Uterus (tissue), 4 donors: ENCODE measurements around the gene ESX1. TPM values are rescaled to one million over a fixed set of nuclear protein-coding genes. Genes with fewer than 3 reads are reported as not detected.

ENCODE experiments used
- DNase-seq, 2 donors: peaks; one replicate each; pipeline ENCODE4 v3.0.0-alpha.2; 2019 to 2020
- H3K27ac ChIP-seq, 2 donors: fragments of 200-600 bp; sonication (generic); 1 replicate in 1 of 2; 2 replicates in 1 of 2; pipeline ENCODE4 v1.5.1; 2016 to 2018
- H3K27me3 ChIP-seq, 2 donors: fragments of 200-600 bp; sonication (generic); one replicate each; pipeline ENCODE4 v1.5.1; 2018 to 2019; ENCODE audit warnings: control low read depth in 1 of 2
- H3K36me3 ChIP-seq, 2 donors: fragments of 200-600 bp; sonication (generic); one replicate each; pipeline ENCODE4 v1.5.1; 2019; ENCODE audit warnings: control low read depth in 1 of 2
- H3K4me1 ChIP-seq, 2 donors: fragments of 200-600 bp; sonication (generic); one replicate each; pipeline ENCODE4 v1.5.1; 2018 to 2019; ENCODE audit warnings: control low read depth in 1 of 2
- H3K4me3 ChIP-seq, 2 donors: fragments of 200-600 bp; sonication (generic); 1 replicate in 1 of 2; 2 replicates in 1 of 2; pipeline ENCODE4 v1.5.1; 2018 to 2019; ENCODE audit warnings: mild to moderate bottlenecking in 1 of 2
- H3K9me3 ChIP-seq, 2 donors: fragments of 200-600 bp; sonication (generic); one replicate each; pipeline ENCODE4 v1.5.1; 2019; ENCODE audit warnings: control low read depth in 1 of 2
- POLR2A ChIP-seq, 2 donors: fragments of 450-650 bp; IDR thresholded peaks; one replicate each; pipeline ENCODE4 v1.6.1; 2016; ENCODE audit warnings: antibody characterized with exemption in 2 of 2, mild to moderate bottlenecking in 1 of 2, moderate library complexity in 1 of 2
- intact Hi-C: fragments of 100-400 bp; cut with DNase I; formaldehyde crosslinking; loops from one replicate; pipeline ENCODE4 v1.15.1; 2023; ENCODE audit warnings: low total_unique reads
- total RNA-seq, 4 donors: library from RNA; depleted of rRNA in 3 of 4; stranded (reverse); fragments of >200 nt in 3 of 4; gene quantifications; one replicate each; pipeline versions ENCODE4 v1.1.0 to v1.2.4, GENCODE V29; 2014 to 2023
- TF ChIP-seq, protein P1 (sequence below), 4 experiments: fragments of 200-600 bp in 2 of 4; fragments of 450-650 bp in 2 of 4; sonication (generic) in 2 of 4; IDR thresholded peaks; one replicate each; pipeline ENCODE4 v1.5.1; 2016 to 2019; ENCODE audit warnings: antibody characterized with exemption in 4 of 4, mild to moderate bottlenecking in 2 of 4, moderate library complexity in 1 of 4
- donor health status: DM: yes; HTN: yes; CAD: no.

ESX1 gene
- total RNA-seq, 4 donors from 2014 or later: 0.21 TPM; not detected in 3

DNA sequence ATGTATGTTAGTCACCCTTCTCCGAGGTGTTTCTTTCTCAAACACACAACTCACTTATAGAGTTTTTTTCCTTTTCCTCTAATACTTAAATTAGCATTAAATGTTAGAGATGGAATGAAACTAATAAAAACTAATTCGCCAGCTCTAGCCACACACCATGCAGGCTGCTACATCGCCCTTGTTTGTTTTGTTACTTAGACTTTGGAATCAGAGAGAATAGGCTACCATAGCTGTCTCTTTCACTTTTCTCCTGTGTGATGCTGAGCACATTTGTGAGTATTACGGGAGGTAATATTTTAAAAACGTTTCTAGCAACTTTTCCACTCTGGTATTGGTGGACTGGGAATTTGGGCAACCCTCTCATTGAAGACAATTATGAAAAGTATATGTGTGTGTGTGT, 43.5 kb downstream of the ESX1 start:
- no peak for DNase-seq
- Histone ChIP-seq H3K27me3 (no peaks in the 10 kb centered on the region), H3K9me3 (no peaks in the 10 kb centered on the region), H3K27ac (no peak overlapping the region), H3K36me3 (no peaks in the 10 kb centered on the region), H3K4me3 (no peak overlapping the region), H3K4me1 (no peaks in the 10 kb centered on the region)
- TF ChIP-seq, protein P1, sequence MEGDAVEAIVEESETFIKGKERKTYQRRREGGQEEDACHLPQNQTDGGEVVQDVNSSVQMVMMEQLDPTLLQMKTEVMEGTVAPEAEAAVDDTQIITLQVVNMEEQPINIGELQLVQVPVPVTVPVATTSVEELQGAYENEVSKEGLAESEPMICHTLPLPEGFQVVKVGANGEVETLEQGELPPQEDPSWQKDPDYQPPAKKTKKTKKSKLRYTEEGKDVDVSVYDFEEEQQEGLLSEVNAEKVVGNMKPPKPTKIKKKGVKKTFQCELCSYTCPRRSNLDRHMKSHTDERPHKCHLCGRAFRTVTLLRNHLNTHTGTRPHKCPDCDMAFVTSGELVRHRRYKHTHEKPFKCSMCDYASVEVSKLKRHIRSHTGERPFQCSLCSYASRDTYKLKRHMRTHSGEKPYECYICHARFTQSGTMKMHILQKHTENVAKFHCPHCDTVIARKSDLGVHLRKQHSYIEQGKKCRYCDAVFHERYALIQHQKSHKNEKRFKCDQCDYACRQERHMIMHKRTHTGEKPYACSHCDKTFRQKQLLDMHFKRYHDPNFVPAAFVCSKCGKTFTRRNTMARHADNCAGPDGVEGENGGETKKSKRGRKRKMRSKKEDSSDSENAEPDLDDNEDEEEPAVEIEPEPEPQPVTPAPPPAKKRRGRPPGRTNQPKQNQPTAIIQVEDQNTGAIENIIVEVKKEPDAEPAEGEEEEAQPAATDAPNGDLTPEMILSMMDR (IDR thresholded peaks at IDR 0.05): no peak
- no peak for TF ChIP-seq POLR2A (IDR thresholded peaks at IDR 0.05)
- intact Hi-C loops: no loop called here

DNA sequence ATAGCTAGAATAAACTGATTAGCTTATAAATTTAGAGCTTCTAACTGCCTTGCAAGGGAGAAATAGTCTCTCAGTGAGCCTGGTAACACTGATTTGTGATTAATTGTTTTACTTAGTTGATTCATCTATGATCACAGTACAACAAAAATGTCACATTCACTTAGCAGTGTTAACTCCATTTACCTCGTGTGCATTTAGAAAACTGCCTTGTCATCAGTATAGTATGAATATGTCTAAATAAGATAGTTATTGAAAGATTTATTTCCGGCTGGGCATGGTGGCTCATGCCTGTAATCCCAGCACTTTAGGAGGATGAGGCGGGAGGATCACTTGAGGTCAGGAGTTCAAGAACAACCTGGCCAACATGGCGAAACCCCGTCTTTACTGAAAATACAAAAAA, 49.2 kb downstream of the ESX1 start:
- Histone ChIP-seq H3K36me3 (no peaks in the 10 kb centered on the region), H3K9me3 (no peaks in the 10 kb centered on the region), H3K27me3 (no peaks in the 10 kb centered on the region), H3K4me1 (no peaks in the 10 kb centered on the region), H3K4me3 (no peak overlapping the region), H3K27ac (no peak overlapping the region)
- DNase-seq: no peak
- intact Hi-C loops: no loop called here
- TF ChIP-seq, protein P1 (IDR thresholded peaks at IDR 0.05): no peak
- no peak for TF ChIP-seq POLR2A (IDR thresholded peaks at IDR 0.05)

Other genes with a start within 250 kb of the ESX1 start
- not detected for gene H2BW1, start 241.2 kb downstream of the ESX1 start, total RNA-seq
- not detected for gene H2BW2, start 215.0 kb downstream of the ESX1 start, total RNA-seq
- gene TMSB15C, start 178.7 kb downstream of the ESX1 start, total RNA-seq: 10 to 100 TPM in 3 of 4 donors, under 1 TPM in 1; 0.59 to 20.3 (median 11.2) TPM
- gene ZCCHC18, start 142.4 kb downstream of the ESX1 start, total RNA-seq: 1 to 10 TPM in 2 of 4 donors, not detected in 2; 3.7 to 7.2 TPM
- gene SLC25A53, start 97.9 kb downstream of the ESX1 start, total RNA-seq: 10 to 100 TPM in 3 of 4 donors, not detected in 1; 10.2 to 22.4 (median 19.2) TPM
- gene FAM199X, start 88.5 kb downstream of the ESX1 start, total RNA-seq: 10 to 100 TPM in 3 of 4 donors, 1 to 10 TPM in 1; 6.9 to 44.3 (median 18.0) TPM